ENCODE results near the gene COLEC11.
"Not testable (repeated sequence)": the region's sequence is repeated elsewhere in the genome, so short reads cannot be mapped to it uniquely, and the experiment has no call there.

The COLEC11 gene

DNA sequence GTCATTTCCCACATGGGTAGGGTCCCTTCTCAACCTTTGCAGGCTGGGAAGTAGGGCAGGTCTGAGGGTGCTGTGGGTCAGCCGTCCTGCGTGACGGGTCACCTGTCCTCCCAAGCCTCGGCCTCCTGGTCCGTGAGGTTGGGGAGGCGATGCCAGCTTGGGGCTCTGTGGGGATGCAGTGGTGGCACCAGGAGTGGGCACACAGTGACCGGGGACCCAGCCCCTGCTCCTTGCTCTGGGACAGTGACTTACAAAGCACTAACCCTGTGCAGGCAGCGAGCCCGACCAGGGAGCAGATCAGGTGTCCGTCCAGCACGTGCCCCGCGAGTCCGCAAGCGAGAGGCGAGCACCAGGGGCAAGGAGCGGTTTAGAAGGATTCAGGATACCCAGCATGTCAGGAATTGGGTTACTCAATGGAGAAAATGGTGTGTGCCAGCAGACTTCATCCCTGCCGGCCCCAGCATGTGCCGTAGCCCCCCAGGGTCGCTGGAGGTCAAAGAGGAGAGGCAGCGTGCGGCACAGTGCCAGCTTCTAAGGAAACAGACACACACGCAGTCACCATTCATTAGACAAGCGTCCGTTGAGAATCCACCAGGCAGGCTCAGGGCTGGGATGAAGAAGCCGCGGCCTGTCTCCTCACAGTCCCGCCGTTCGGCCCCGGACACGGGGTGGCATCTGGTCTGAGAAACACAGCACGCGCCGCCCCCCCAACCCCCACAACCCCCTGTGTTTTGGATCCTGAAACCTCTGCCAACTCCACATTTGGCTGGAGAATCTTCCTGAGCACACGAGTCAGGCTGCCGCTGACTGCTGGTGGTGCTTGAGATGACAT, 11.7 kb downstream of the COLEC11 start:
- DNase-seq: no peak

DNA sequence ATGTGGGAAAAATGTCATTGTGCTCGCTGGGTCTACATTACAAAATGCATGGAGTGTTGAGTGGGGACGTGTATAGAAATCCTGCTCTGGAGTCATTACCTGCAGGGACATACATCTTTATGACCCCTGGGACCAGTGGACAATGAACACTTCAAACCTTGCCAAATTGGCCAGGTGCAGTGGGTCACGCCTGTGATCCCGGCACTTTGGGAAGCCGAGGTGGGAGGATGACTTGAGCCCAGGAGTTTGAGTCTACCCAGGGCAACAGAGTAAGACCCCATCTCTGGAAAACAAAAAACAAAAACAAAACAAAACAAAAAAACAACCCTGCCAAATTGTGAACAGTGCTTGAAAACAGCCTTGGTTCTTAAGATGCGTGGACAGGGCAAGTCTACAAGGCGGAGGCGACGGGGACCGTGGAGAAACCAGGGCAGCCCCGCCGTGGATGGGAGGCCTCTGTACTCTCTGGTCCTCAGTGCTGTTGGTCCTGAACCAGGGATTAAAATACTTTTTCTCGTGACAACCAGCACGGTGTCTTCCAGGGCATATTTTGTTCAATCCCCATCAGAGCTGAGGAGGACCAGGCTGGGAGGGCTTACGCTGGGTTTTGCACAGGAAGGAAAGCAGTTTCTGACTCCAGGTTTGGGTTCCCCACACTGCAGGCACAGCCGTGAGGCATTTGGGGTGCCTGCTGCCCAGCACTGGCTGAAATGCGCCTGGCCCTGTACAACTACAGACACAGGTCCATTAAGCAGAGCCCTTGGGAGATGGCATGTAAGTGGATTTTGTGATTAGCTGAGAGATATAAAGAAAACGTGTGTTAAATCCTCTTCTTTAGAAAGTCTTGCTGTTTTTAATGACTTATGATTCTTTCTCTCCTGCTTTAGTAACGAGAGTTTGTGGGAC, 13.7 kb downstream of the COLEC11 start:
- no peak for DNase-seq

DNA sequence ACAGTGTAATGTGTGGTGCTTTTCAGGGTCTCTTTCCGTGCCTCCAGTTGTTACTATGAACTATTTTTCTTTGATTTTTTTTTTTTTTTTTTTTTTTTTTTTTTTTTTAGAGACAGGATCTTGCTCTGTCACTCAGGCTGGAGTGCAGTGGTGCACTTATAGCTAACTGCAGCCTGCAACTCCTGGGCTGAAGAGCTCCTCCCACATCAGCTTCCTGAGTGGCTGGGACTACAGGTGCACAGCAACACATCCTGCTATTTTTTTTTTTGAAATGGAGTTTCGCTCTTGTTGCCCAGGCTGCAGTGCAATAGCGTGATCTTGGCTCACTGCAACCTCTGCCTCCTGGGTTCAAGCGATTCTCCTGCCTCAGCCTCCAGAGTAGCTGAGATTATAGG, 14.4 kb downstream of the COLEC11 start:
- DNase-seq: not testable (repeated sequence)

DNA sequence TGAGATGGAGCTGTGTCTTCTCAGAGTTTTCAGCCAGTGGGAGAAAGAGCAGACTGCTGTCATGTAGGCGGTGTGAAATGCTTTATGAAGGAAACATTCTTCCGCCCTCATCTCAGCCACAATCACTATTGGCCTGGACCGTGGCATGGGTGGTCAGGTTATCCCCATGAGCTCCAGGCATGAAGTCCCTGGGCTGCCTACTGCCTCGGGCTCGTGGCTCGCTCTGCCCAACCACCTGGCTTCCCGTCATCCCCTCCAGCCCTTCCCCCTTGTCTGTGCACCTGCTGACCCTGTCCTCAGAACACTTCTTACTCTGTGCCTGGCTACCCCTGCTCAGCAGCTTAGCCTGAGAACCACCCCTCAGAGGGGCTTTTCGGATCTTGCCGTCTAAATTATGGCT, 15.5 kb downstream of the COLEC11 start:
- DNase-seq: no peak

DNA sequence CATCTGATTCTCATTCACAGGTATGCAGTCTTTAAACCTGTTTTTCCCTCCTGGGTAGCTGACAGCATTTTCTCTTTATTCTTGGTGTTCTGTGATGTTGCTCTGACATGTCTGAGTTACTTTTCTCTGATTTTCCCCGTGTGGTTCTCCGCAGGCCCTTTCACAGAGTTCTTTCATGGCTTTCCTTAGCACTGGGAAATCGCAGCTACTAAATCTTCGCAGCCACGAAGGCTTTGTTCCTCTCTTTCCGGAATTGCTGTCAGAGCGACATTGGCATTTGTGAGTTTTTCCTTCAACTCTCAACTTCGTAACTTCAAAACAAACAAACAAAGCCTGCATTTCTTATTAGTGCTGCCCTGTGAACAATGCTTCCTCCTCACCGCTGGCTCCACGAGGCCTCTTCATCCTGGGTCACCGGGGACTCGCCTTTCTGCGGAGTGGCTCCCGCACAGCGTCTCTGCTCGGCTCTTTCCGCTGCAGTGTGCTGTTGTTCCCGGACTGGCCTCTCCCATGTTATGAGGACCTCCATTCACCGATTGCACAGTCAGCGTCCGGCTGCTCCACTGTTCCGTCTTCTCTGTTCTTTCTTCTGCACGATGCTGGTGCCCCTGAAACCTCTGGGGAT, 16.1 kb downstream of the COLEC11 start:
- no peak for DNase-seq

DNA sequence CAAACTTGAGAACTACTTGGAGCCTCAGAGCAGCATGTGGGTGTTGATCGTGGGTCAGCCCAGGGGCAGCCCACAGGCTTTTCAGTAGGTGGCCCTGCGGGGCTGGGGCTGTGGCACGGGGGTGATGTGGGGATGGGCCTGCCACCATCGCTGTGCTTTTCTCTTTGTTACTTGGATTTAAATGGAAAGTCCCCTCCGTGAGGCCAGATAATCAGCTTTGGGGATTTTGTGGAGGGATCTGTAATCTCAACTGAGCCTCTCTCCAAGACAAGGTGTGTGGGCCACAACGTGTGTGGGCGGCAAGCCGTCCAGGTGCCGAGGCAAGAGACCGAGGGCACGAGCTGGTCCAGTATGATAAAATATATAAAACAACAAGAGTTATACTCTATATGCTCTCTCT, 16.7 kb downstream of the COLEC11 start:
- DNase-seq: no peak

DNA sequence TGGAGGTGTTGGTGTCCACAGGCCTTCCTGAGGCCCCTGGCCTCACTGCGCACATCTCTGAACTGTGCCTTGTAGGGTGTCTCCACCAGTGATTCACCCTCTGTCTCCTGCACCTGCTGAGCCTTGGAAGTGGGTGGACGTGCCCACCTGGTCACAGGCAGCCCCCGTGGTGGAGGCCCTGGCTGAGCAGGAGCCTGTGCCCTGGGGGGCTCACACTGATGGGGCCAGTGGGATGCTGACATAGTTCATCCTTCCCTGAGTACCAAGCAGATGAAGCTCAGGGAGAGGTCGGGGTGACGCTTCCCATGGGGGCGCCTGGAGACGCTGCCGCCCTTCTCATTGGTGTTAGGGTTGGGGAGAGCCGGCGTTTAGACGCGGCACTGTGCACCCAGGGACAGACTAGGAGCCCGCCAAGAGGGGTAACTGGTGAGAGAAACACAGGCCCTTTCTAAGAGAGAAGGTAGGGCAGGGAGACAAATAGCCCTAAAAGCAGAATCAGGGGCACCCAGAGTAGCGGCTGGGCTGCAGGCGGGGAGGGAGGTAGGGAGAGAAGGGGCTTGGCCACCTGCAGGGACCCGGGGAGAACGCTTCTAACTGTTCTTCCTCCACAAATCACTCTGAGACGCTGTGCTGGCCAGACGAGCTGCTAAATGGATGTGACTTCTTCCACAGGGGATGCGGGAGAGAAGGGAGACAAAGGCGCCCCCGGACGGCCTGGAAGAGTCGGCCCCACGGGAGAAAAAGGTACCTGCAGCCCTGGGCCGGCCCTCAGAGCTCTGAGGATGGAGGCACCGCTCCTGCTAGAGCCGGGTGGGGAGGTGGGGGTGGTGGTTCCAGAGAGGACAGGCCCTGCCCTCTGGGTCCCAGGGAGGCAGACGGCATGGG, 18.0 kb downstream of the COLEC11 start:
- DNase-seq: no peak

DNA sequence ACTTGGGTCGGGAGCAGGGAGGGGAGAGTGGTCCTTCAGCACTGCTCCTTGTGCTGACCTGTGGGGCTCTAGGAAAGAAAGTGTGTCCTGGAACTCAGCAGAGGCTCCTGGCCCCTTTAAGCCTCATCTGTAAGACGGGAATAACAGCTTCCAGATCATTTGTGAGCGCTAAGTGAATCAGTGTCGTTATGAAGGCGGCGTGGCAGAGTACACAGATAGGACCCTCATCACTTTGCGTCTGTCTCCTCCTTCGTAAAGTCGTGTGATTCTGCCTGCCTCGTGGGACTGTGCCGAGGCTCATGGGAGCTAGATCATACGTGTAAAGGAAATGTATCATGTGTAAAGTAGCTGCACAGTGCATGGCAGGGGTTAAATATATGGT, 18.6 kb downstream of the COLEC11 start:
- no peak for DNase-seq

DNA sequence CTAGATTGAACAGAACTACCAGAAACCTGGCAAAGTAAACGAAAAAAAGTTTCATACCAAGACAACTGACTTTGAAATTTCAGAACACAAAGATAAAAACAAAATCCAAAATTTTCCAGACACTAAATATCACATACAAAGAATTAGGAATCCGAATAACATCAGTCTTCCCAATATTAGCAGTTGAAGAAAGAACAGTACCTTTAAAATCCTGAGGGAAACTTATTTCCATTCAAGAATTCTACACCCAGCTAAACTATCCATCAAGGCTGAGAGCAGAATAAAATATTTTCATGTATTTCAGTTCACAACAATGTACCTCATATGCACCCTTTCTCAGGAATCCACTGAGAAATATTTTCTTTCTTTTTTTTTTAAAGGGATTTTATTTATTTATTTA, 19.8 kb downstream of the COLEC11 start:
- DNase-seq: not testable (repeated sequence)

DNA sequence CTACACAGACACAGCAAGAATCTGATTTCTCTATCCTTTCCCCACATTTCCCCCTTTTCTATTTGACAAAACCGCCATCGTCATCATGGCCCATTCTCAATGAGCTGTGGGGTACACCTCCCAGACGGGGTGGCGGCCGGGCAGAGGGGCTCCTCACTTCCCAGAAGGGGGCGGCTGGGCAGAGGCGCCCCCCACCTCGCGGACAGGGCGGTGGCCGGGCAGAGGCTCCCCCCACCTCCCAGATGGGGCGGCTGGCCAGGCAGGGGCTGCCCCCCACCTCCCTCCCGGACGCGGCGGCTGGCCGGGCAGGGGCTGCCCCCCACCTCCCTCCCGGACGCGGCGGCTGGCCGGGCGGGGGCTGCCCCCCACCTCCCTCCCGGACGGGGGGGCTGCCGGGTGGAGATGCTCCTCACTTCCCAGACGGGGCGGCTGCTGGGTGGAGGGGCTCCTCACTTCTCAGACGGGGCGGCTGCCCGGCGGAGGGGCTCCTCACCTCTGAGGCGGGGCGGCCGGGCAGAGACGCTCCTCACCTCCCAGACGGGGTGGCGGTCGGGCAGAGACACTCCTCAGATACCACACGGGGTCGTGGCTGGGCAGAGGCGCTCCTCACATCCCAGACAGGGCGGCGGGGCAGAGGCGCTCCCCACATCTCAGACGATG, 20.8 kb downstream of the COLEC11 start:
- not testable (repeated sequence) for DNase-seq

DNA sequence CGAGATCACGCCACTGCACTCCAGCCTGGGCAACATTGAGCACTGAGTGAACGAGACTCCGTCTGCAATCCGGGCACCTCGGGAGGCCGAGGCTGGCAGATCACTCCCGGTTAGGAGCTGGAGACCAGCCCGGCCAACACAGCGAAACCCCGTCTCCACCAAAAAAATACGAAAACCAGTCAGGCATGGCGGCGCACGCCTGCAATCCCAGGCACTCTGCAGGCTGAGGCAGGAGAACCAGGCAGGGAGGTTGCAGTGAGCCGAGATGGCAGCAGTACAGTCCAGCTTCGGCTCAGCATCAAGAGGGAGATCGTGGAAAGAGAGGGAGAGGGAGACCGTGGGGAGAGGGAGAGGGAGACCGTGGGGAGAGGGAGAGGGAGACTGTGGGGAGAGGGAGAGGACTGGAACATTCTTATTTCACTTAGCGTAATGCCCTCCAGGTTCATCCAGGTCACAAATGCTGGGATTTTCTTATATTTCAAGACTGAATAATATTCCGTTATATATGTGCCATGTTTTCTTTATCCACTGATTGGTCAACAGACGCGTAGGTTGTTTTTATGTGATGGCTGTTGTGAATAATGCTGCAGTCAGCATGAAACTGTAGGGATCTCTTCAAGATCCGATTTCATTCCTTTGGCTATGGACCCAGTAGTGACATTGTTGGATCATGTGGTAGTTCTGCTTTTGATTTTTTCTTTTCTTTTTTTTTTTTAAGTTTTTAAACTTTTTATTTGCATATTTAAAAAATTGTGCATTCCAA, 21.7 kb downstream of the COLEC11 start:
- not testable (repeated sequence) for DNase-seq

DNA sequence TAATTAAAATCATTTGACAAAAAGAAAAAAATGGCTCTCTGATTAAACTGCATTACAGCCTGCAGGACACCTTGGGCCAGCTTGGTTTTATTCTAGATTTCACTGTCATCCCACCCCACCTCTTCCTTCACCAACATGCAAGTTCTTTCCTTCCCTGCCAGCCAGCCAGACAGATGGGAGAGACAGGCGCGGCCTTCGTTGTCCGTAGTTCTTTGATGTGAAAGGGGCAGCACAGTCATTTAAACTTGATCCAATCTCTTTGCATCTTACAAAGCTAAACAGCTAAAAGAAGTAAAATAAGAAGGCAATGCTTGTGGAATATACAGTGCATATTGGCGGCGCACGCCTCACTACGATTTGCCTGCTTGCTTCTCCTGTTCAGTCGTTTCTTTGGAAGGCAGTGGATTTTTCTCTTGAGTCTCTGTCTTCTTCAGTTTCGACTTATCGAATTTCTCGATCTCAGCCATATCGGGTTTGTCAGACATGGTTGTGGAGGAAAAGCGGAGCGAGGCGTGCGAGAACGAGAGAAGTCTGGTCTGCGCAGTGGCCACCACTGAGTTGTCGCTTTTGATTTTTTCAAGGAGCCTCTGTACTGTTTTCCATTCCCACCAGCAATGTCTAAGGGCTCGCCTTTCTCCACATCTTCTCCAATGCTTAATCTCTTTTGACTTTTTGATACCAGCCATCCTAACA, 22.4 kb downstream of the COLEC11 start:
- no peak for DNase-seq

DNA sequence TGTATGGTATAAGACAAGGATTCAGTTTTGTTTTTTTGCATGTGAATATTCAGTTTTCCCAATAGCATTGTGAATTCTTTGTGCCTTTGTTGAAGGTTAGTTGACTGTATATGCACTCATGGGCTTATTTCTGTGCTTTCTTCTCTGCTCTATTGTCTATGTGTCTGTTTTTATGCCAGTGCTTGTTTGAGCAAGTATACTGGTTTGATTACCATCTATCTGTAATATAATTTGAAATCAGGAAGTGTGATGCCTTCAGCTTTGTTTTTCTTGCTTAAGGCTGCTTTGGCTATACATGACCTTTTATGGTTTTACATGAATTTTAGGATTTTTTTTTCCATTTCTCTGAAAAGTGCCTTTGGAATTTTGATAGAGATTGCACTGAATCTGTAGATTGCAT, 23.5 kb downstream of the COLEC11 start:
- no peak for DNase-seq

DNA sequence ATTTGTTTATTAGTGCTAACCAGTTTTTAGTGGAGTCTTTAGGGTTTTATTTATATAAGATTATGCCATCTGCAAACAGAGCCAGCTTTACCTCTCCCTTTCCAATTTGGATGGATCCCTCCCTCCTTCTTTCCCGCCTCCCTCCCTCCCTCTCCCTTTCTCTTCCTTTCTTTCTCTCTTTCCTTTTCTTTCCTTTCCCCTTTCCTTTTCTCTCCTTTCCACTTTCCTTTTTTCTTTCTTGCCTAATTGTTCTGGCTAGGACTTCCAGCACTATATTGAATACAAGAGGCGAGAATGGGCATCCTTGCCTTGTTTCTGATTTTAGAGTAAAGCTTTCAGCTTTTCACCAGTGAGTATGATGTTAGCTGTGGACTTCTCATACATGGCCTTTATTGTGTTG, 24.1 kb downstream of the COLEC11 start:
- DNase-seq: no peak

DNA sequence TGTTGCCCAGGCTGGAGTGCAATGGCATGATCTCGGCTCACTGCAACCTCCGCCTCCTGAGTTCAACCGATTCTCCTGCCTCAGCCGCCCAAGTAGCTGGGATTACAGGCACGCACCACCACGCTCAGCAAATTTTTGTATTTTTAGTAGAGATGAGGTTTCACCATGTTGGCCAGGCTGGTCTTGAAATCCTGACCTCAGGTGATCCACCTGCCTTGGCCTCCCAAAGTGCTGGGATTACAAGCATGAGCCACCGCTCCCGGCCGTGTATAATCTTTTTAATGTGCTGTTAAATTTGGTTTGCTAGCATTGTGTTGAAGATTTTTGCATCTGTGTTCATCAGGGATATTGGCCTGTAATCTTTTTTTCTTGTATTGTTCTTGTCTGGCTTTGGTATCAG, 24.7 kb downstream of the COLEC11 start:
- not testable (repeated sequence) for DNase-seq

DNA sequence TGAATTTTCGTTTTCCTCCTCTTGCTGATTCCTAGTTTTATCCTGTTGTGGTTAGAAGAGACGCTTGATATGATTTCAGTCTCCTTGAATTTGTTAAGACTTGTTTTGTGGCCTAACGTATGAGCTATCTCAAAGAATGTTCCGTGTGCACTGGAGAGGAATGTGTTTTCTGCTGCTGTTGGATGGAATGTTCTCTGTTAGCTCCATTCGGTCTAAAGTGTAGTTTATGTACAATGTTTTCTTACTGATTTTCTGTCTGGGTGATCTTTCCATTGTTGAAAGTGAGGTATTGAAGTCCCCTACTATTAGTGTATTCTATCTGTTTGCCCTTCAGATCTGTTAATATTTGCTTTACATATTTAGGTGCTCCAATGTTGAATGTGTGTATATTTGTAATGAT, 25.9 kb downstream of the COLEC11 start:
- no peak for DNase-seq

DNA sequence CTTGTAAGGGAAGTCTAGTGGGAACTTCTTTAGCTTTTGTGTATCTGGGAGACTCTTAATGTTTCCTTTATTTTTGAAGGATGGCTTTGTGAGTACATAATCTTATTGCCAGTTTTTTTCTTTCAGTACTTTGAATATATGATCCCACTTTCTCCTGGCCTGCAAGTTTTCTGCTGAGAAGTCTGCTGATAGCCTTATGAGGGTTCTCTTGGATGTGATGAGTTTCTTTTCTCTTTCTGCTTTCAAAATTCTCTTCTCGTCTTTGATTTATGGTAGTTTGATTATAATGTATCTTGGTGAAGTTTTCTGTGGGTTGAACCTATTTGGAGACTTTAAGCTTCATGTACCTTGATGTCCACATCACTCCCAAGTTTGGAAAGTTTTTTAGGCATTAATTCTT, 28.1 kb downstream of the COLEC11 start:
- no peak for DNase-seq

DNA sequence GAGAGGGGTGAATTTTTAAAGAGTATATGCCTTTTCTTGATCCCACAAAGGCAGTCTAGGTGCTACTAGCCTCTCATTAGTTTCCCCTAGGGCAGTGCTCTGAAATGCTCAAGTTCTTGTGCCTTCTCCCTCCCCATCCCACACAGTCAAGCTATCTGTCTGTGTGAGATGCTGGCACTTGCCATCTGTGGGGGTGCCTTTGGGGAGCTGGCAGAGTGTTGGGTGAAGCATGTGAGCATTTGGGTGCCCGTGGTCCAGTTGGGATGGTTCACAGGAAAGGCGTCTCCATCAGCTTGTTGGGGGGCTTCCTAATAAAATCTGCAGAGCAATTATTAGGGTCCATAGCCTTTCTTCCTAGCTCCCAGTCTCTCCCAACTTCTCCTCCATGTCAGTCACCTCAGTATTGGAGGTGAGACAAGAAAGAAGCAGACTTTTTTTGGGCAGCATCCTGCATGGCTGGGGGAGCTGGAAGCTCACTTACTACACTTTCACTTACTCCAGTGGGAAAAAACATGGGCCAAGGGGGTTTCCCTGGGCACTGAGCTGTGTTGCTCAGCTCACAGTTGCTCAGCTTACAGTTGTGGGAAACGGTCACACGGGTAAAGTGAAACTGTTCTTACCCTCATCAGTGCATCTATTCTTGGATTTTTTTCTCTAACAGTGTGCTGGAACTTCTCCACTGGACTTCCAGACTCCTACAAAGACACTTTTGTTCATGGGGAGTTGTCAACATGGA, 29.3 kb downstream of the COLEC11 start:
- no peak for DNase-seq

DNA sequence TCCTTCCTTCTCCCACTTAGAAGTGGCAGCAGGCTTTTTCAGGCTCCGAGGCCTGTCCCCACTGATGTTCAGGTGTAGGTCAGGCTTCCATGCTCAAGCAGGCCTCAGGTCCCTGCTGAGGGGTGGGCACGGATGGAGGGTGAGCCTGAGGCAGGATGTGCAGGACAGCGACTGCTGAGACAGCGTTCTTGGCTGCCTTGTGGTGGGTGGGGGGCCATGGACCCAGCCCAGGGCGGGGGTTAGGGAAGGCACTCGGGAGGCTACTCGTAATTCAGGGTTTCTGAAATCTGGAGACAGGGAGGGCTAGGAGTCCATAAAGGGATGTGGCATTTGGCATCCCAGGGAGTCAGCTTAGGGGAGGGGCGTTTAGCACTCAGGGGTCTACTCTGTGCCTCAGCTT, 30.3 kb downstream of the COLEC11 start:
- DNase-seq: no peak

Data from NCI-H1105 treated with DMSO at 0.1 percent for 48 hours (cell line).